B cell (primary cell): ENCODE data around the gene PRR14L.

Experiments
- CTCF ChIP-seq: fragments of 200-600 bp; IDR thresholded peaks from one replicate; pipeline ENCODE4 v1.8.0; 2022; ENCODE audit warnings: antibody characterized with exemption, mild to moderate bottlenecking
- EZH2 ChIP-seq: IDR thresholded peaks from 2 replicates; pipeline ENCODE4 v1.6.1; 2012; ENCODE audit warnings: borderline replicate concordance, low read depth, mild to moderate bottlenecking, moderate library complexity, low read length; ENCODE audit not compliant: insufficient read depth, poor library complexity, severe bottlenecking

GRCh38 chr22:31681349-31682345 lies 68.3 kb downstream of the PRR14L start:
- TF ChIP-seq EZH2, result no peak
- no peak for TF ChIP-seq CTCF
